HL-60/S4 (cell line): ENCODE results near the gene IL5RA.

ENCODE experiments used
- in situ Hi-C: fragments of 300-500 bp; cut with MboI; formaldehyde crosslinking; loops from 2 replicates; pipeline ENCODE4 v1.14.3; 2022; ENCODE audit warnings: low sequenced_read_pairs

The IL5RA gene, protein sequence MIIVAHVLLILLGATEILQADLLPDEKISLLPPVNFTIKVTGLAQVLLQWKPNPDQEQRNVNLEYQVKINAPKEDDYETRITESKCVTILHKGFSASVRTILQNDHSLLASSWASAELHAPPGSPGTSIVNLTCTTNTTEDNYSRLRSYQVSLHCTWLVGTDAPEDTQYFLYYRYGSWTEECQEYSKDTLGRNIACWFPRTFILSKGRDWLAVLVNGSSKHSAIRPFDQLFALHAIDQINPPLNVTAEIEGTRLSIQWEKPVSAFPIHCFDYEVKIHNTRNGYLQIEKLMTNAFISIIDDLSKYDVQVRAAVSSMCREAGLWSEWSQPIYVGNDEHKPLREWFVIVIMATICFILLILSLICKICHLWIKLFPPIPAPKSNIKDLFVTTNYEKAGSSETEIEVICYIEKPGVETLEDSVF

DNA sequence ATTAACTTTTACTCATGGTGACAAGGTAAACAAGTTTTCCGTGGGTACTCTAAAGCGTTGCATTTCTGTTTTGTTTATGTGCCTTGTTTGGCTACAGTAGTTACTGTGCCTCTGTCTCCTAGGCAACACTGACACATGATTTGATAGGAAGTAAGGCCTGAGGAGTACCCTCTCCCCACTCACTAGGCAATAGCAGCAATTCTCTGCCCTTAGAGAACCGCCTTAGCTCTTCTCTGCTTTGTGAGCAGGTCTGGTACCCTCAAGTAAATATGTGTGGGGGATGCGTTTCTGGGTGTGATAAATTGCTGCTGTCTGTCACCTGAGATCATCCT, at the start of gene IL5RA:
IL5RA (minus strand) TSS at position 76 of the 332 bp plus-strand sequence. CDS start 5,390 bp downstream, outside the sequence.
- in situ Hi-C loops = no loop called here

DNA sequence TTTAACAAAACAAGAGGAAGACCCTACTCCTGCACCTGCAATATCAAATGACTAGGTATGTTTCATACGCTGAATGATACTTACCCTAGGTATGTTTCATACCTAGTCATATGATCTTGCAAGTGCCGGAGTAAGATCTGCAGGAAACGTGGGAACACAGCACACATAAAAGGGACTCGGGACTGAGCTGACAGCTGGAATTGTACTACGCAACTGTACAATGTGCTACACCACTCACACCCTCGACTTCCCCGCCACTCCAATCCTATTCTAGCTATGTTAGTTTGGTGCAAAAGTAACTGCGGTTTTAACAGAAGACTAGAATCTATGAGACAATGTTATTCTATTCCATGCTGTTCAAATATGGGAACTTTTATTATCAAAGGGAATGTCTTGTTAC, 47.3 kb upstream of the IL5RA start:
- in situ Hi-C loops = no loop called here

DNA sequence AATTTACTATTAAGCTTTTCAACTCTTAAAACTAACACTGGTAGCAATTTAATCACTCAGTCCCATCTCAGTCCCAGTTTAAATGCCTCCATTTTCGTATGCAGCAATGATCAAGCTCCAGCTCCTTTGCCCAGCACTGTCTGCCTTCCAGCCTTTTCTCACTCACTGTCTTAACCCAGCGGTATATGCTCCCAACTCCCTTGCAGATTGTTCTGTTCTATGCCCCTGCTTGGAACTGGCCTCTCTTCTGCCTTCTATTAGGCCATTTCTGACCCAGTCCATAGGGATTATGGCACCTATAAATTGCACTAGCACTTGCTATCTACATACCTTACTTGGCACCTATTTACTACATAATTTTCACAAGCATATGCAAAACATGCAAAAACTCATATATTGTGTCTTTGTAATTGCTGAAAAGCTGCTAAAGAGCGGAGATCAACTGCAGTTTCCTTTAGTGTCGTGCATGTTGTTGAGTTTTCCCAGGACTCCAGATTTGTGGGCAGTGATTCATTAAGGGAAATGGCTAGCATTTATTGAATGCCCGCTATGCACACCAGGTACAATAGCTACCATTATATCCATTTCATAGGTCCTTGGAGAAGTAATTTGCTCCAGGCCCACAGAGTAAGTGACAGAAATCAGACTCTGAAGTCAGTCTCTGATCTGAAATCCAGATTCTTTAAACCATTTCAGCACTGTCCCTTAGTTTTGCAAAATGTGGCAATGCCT, 44.9 kb upstream of the IL5RA start:
- in situ Hi-C loops = no loop called here

DNA sequence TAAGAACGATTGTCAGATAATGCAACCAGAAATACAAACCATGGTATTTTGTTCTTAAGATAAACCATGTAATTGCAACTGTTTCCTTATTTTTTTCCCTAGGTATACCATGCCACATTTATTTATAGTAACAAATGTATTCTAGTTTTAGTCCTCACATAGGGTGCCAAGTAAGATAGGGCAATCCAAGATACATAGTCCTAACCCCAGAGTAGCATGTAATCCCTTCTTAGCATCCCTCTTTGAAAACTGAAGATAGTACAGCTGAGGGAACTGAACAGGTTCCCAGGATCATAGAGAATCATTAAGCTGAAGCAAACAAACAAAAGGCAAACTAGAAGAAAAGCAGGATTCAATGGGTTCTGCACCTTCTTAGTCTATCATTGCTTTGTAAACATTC, 41.3 kb upstream of the IL5RA start:
- in situ Hi-C loops = no loop called here

DNA sequence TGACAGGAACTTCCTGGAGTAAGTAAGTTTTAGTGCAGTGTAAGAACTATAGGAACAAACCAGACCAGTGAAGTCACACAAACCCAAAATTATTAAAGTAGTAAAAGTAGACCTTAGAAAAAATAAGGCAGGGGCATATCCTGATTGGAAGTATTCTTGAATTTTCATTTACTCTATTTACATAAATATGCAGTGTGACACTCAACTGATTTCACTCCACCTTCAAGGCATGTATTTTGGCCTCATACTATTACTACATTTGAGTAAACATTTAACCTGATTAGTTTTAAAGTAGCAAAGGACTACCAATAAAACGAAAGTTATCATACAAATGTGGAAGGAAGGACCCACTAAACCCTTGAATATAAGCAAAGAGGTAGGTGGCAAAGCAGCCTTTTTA, 39.4 kb upstream of the IL5RA start:
- in situ Hi-C loops = no loop called here

DNA sequence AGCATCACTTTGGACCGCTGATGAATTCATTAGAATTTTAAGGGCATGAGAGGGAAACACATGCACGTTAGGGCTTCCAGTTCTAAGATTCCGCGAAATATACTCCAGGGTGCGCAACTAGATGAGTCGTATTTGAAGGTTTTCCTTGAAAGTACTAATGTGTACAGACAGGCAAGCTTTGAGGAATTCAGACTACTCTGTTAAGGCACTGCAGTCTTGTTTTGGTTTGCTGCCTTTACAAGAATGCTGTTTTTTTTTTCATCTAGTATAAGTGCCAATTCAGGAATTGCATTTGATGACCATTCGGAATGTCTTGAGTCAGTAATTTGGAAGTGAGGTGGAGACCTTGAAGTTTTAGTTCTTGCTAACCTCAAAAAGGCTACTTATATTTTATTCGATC, 35.7 kb upstream of the IL5RA start:
- in situ Hi-C loops = no loop called here

DNA sequence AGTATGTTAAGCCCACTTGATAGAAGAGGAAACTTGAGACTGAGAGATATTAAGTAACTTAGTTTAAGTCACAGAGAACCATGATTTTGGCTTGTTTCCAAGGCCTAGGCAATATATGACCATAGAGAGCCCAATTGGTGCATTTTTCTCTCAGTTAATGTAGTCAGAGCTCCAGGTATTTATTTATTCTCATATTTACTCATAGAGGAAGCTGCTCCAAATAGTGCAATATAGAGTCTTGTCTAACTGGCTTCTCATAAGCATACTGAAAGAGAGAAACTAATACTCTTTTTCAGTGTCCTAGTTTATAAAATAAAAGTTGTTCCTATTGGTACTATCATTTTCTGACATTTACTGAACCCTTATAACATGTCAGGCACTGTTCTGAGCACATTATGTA, 31.8 kb upstream of the IL5RA start:
- in situ Hi-C loops = no loop called here

DNA sequence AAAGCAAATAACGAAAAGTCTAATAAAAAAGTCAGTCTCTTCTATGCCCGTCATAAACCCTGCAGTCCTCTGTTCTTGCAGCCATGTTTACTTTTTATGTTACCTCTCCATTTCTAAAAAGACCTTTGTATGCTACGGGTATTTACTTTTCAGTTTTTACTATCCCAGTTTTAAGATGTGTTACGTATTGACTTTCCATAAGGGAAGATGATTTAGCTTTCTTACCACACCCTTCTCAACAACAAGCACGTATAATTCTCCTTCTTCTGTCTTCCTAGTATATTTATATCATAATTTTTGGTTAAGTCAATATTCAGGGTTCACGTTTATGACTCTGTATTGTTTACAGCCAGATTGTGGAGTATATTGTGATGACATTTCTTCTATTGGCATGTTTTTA, 27.4 kb upstream of the IL5RA start:
- in situ Hi-C loops = no loop called here

DNA sequence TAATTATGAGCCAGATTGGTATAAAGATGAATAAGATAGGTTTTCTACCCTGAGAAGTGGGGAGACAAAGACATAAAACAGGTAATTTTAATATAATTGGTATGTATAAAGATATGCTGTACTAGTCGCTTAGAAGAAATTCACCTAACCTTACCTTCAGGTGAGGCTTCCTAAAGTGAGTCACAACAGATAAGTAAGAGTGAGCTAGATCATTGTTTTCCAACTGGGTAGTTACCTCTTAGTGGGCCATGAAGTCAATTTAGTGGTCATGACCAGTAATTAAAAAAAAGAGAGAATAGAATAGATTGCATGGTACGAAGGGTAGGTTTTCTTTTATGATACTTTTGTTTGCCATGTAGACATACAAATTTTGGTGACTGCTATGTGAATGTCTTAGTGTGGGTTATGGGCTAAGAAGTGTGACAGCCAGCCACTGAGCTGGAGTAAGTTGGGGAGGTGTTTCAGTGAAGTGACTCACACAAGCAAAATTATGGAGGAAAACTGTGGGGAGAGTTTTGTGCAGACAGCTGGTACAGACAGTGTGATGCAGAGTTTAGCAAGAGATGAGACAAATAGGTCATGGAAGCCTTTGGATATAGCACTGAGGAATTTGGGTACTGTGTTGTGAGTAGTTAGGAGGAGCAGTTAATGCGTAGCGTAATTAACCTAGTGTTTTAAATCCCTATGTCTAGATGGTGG, 24.7 kb upstream of the IL5RA start:
- in situ Hi-C loops = no loop called here

DNA sequence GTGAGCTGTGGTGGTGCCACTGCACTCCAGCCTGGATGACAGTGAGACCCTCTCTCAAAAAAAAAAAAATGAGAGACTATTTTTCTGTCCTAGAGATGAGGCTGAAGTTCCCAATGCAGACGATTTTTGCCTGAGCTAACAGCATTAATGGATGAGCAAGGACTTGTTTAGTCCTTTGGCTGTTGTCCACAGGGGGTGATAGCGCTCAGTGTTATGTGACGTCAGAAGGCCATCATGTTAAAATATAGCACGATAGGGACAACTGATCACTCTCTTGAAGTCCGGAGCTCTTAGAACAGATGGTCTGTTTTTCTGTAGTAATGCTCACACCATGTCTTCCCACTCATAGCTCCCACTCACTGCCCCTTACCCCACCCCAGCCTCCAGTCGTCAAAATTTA, 23.3 kb upstream of the IL5RA start:
- in situ Hi-C loops = no loop called here

DNA sequence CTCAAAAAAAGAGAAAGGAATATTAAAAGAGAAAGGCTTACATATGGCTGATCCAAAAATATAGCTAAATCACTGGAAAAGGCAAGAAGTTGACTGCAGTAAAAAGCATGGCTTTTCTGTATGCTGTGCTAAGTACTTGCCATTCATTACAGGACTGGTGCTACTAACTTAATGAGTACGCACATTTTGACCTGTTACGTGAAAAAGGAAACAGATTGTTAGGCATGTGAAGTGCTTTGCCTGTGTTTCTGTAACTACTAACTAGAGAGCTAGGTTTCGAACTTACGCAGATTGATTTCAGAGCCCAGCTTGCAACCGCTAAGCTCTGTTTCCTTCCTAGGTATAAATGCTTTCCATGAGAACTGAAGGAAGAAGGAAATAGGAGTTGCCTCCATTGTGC, 19.4 kb upstream of the IL5RA start:
- in situ Hi-C loops = no loop called here

DNA sequence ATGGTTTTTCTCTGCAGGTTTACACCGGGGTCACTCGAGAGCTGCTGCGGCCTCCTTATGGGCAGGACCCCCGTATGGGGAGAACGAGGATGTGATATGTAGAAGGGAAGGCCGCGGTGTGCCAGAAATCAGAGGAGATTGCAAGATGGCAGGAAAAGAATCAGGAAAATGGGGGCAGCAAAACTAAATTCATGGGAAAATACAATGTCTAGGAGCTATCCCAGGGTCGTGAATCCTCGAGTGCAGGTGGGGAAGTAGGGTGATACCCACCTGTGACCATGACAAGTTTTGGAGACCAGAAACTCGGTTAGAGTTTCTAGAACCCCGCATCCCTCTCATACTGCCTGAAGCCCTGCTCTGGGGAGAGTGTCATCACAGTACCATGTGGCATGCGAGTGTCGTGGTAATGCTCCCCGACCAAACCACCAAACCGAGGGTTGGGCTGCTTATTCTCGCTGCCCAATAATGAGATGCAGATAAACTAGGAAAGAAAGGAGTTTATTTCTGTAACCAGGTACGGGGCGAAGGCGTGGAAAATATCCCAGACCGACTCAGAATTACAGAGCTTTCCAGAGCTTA, 17.3 kb upstream of the IL5RA start:
- in situ Hi-C loops = no loop called here

DNA sequence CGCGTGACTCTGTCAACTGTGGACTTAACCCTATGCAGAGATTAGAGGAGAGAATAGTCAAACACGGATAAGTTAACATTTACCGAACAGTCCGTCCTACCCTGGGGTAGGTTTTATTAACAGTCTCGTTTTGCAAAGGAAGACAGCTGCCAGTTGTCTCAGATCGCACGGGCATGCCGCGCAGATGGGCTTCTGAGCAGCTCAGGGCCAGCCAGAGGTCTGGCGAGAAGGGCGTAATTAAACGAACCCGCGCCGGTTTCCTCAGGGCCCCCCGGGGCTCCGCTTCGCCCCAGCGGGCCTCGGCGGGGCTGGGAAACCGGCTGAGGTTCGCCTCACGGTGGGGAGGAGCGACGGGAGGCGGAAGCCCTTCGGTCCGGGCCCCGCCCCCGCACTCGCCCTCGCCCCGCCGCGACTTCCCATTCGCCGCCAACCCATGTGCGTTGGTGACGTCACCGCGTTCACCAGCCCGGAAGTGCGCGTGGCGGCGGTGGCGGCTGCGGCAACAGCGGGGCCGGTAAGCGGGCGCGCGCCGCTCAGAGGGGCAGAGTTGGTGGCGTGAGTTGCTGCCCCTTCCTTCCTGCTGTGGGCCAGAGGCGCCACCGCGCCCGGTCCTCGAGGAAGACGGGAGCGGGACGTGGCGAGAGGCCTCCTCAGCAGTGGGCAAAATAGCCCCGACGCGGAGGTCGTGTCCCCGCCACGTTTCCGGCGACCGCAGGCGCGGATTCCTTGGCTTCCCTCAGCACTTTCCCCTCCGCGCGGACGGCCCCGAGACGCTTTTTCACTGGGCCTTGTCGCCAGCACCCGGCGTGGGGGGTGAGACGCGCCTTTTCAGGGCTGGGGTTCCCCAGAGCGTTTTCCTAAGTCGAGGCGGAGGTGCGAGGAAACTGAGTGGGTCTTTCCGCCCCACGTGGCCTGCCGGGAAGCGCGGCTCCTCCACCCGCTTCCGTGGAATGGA, 16.6 kb upstream of the IL5RA start, which contains the start of gene TRNT1:
TRNT1 (plus strand) TSS at position 464 of the 955 bp plus-strand sequence. CDS start 2,101 bp downstream, outside the sequence.
- in situ Hi-C loops = no loop called here

DNA sequence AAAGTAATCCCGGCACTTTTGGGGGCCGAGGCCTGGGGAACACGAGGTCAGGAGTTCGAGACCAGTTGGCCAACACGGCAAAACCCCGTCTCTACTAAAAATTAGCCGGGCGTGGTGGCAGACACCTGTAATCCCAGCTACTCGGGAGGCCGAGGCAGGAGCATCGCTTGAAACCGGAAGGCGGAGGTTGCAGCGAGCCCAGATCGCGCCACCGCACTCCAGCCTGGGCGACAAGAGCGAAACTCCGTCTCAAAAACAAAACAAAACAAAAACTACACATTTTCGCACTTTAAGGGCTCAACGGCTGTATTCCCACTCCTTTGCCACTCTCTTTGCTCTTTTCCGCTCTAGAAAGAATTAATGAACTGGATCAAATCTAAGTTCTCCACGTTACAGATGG, 15.8 kb upstream of the IL5RA start:
- in situ Hi-C loops = no loop called here

DNA sequence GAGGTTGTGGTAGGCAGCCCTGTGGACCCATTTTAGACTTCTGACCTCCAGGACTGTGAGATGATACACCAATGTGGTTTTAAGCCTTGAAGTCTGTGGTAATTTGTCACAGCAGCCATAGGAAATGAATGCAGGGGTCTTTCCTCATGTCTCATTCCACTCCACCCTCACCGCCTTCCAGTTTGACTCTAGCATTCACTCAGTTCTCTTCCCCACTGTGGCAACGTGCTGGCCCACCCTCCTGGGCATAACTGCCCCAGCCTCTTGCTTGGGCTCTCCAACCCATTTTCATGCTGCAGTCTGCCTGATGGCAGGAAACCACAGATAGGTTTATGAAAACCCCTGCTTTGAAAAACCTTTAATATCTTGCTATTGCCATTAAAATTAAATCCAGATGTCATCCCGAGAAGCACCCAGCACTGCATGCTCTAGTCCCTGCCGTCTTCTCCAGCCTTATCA, 9.2 kb upstream of the IL5RA start:
- in situ Hi-C loops = no loop called here

DNA sequence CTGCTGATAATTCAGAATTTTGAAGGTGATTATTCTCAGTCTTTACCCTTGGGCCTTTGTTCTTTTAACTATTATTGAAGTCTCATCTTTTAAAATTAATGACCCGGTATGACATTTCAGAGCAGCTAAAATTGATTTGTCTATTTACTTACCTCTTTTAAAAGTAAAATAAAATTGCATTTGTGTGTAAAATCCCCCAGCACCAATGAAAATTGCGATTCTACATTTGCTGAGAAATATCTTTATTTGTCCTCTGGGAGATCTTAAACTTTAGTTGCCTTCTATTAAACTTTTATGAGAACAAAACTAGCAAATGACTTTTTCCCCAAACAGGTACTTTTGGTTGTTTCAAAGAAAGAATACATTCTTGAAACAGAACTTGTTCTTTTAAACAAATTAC, 7.5 kb upstream of the IL5RA start:
- in situ Hi-C loops = no loop called here

DNA sequence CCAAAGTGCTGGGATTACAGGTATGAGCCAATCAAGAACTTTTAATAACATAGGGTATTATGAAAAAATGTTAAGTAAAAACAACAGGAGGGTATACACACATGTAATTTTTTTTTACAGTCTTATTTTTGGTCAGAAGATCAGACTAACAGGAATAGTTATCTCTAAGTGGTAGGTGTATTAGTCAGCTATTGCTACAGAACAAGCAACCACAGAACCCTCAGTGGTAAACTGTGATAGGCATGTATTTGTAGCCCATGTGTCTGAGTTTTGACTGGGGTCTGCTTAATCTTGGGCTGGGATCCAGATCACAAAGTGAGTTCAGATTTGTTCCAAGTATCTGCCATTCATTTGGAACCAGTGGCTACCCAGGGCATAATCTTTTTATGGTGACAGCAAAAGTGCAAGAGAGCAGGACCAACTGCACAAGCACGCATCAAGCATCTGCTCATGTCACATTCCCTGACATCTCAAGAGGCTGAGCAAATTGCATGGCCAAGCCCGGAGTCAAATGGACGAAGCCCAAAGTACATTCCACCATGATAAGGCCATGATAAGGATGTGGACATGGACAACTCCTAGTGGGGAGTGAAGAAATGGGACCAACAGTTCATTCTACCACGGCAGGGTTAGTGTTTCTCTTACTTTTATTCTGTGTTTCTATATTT, 3.0 kb upstream of the IL5RA start:
- in situ Hi-C loops = no loop called here

DNA sequence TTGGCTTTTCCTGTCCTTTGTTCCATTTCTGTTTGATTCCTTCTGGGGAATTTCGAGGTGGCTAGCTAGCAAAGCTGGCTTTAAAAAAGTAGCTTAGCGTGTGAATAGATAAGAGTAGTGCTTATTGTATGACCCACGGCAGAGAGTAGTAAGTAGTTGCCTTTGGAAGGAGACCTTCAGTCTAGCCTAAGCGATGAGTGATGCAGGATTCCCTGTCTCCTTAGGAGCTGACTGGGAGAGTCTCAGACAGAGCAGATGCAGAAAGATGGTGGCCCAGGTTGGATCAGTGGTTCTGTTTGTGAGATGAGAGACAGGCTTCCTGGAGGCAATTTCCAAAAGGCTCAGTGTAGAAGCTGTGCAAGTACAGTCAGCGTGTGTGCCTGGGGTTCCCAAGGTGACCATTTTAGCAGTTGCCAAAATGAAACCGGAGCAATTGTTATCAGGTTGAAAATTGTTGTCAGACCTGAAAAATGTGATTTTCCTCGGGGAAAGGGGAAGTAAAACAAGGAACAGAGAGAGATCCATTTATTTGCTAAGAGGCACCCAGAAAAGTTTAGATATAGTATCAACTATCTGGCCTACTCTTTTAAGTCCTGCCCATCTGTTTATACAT, 681 bp upstream of the IL5RA start:
- in situ Hi-C loops = no loop called here
